Measurements from ENCODE around the gene GPR22.

DNA sequence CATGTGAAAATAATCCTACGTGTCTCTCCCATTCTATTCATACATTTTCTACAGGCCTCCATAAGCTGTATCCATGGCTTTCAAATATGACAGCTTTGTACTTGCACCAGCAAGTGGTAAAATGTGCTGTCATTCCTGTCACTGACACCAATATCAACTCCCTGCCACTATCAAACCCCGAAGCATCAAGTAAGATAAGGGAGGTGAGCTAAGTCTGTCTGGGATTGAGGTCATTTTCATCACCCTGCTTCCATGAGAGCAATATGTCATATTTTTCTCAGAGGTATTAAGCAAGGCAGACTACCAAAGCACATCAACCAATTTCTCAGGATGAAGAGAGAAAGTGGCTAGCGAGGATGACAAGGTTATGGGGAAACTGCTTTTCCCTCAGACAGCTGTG is 11.1 kb downstream of the GPR22 start:
- TF ChIP-seq, protein P1, sequence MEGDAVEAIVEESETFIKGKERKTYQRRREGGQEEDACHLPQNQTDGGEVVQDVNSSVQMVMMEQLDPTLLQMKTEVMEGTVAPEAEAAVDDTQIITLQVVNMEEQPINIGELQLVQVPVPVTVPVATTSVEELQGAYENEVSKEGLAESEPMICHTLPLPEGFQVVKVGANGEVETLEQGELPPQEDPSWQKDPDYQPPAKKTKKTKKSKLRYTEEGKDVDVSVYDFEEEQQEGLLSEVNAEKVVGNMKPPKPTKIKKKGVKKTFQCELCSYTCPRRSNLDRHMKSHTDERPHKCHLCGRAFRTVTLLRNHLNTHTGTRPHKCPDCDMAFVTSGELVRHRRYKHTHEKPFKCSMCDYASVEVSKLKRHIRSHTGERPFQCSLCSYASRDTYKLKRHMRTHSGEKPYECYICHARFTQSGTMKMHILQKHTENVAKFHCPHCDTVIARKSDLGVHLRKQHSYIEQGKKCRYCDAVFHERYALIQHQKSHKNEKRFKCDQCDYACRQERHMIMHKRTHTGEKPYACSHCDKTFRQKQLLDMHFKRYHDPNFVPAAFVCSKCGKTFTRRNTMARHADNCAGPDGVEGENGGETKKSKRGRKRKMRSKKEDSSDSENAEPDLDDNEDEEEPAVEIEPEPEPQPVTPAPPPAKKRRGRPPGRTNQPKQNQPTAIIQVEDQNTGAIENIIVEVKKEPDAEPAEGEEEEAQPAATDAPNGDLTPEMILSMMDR (IDR thresholded peaks at IDR 0.05): no peak
- no peak for TF ChIP-seq POLR2A (IDR thresholded peaks at IDR 0.05)
- no peak for TF ChIP-seq EP300 (IDR thresholded peaks at IDR 0.05; ENCODE audit: low read depth)
- no peak for TF ChIP-seq POLR2AphosphoS5 (IDR thresholded peaks at IDR 0.05)

Data from transverse colon (tissue), 4 donors.